Bronchial epithelial cell (primary cell): Measurements from ENCODE around the gene SLC36A4. TPM values are rescaled to one million over a fixed set of nuclear protein-coding genes. Genes with fewer than 3 reads are reported as not detected.

Experiments
- DNase-seq: peaks from one replicate; pipeline ENCODE4 v3.0.0-alpha.2; 2010; ENCODE audit warnings: low read depth
- FAIRE-seq: peaks from 2 replicates; lab custom pipeline; 2011; peaks lifted over from hg19 to GRCh38; lab: Jason Lieb, UNC
- H3K27me3 ChIP-seq: 2 replicates; pipeline ENCODE4 v1.5.1; 2011; ENCODE audit warnings: low read length; ENCODE audit not compliant: control insufficient read depth, insufficient read depth
- H3K36me3 ChIP-seq: 2 replicates; pipeline ENCODE4 v1.5.1; 2011; ENCODE audit warnings: low read length; ENCODE audit not compliant: control insufficient read depth, insufficient read depth
- H3K4me3 ChIP-seq: 2 replicates; pipeline ENCODE4 v1.5.1; 2011; ENCODE audit warnings: mild to moderate bottlenecking, low read depth, low read length, control low read depth
- total RNA-seq: library from RNA; depleted of rRNA; stranded (reverse); fragments of >200 nt; gene quantifications from 2 replicates; pipeline ENCODE4 v1.2.1, GENCODE V29; 2014
- TF ChIP-seq, protein P1 (sequence below): IDR thresholded peaks from 2 replicates; pipeline ENCODE4 v1.5.1; 2011; ENCODE audit warnings: mild to moderate bottlenecking, moderate library complexity, low read length, control low read depth, inconsistent platforms; ENCODE audit not compliant: insufficient read depth, severe bottlenecking

The SLC36A4 gene
- total RNA-seq, 1 donor from 2014 or later: 4.2 TPM

DNA sequence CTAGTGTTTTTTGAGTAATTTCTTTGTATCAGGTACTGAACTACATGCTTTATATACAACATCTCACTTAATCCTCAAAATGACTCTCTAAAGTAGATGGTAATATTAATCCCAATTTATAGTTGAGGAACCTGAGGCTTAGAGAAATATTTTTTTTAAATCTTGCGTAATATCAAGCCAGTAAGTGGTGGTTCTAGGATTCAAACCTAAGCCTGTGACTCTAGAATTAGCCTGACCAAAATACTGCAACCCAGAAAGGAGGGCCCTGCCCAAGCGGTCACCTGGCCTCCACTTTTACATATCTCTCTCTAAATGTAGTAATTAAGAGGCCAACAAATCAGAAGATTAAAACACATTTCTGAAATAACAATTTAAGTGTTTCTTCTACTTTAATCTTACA is 28.6 kb downstream of the SLC36A4 start:
- no peaks in the 10 kb centered on the region for H3K36me3 ChIP-seq
- no peak overlapping the region for H3K4me3 ChIP-seq
- FAIRE-seq (no peak), DNase-seq (no peak)
- H3K27me3 ChIP-seq: no peaks in the 10 kb centered on the region
- TF ChIP-seq, protein P1, sequence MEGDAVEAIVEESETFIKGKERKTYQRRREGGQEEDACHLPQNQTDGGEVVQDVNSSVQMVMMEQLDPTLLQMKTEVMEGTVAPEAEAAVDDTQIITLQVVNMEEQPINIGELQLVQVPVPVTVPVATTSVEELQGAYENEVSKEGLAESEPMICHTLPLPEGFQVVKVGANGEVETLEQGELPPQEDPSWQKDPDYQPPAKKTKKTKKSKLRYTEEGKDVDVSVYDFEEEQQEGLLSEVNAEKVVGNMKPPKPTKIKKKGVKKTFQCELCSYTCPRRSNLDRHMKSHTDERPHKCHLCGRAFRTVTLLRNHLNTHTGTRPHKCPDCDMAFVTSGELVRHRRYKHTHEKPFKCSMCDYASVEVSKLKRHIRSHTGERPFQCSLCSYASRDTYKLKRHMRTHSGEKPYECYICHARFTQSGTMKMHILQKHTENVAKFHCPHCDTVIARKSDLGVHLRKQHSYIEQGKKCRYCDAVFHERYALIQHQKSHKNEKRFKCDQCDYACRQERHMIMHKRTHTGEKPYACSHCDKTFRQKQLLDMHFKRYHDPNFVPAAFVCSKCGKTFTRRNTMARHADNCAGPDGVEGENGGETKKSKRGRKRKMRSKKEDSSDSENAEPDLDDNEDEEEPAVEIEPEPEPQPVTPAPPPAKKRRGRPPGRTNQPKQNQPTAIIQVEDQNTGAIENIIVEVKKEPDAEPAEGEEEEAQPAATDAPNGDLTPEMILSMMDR: no peak

DNA sequence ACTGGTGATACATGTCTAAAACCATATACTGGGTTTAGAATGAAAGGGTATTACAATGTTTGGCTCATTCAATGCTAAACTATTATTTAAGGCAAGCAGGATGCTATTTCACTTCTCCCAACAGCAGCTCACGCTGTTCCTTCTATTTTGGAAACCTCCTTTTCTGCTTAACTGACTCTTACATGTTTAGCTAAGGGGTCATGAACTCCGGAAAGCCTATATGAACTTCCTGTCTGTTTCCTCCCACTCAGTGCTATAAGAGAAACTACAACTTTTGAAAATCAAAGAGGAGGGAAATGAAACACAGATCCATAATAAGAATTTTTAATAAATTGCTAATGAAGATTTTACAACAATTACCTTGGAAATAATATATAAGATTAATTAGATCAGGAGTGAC is 30.9 kb downstream of the SLC36A4 start:
- no peaks in the 10 kb centered on the region for H3K27me3 ChIP-seq
- FAIRE-seq (no peak), DNase-seq (no peak)
- no peaks in the 10 kb centered on the region for H3K36me3 ChIP-seq
- H3K4me3 ChIP-seq: no peak overlapping the region
- TF ChIP-seq, protein P1: no peak

DNA sequence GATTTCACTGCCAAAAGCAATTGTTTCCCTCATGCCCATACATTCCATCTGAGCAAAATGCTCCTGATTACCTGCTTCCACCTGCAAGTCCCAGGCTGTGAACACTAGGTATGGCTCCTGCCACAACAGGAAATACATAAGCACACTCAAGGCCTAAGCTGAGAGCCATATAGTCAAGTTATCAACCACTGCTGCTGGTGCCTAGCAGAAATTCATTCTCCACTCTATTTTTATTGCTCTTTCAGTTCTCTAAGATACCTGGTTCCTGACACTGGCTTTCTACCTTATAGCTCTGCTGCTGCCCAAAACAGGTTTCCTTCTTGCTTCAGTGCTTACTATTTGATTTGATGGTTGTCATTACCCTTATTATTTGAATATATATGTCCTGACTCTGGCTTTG is 31.6 kb downstream of the SLC36A4 start:
- DNase-seq: no peak
- no peak overlapping the region for H3K4me3 ChIP-seq
- FAIRE-seq: no peak
- no peaks in the 10 kb centered on the region for H3K27me3 ChIP-seq
- no peaks in the 10 kb centered on the region for H3K36me3 ChIP-seq
- TF ChIP-seq, protein P1: no peak

DNA sequence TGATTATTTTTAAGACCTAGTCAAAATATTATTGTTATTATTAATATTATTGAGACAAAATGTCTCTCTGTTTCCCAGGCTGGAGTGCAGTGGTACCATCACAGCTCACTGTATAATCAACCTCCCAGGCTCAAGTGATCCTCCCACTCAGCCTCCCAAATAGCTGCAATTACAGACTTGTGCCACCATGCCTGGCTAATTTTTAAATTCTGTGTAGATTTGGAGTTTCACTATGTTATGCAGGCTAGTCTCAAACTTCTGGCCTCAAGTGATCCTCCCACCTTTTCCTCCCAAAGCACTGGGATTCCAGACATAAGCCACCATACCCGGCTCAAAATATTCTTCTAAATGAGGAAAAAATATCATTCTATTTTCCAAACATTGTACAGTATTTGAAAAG is 37.0 kb downstream of the SLC36A4 start:
- no peak for FAIRE-seq
- no peak overlapping the region for H3K4me3 ChIP-seq
- H3K36me3 ChIP-seq: no peaks in the 10 kb centered on the region
- TF ChIP-seq, protein P1: no peak
- H3K27me3 ChIP-seq: no peaks in the 10 kb centered on the region
- DNase-seq: no peak

DNA sequence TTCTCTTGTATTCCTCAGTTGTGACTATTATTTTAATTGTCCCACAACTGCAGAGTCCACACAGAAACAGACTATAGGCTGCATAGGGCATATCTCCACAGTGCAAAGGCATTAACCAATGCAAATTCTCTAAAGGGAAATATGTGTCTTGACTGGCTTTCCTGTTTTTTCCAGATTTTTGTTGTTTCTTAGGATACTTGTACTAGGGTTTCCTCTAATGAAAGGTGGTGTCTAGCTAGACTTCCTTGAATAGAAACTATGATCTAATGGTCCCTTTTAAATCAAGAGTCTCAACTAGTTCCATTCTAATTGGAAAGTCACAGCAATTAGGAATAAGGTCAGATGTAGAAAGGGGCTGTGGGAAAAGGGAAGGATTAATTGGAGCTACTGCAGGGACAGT is 37.6 kb downstream of the SLC36A4 start:
- TF ChIP-seq, protein P1: no peak
- Histone ChIP-seq H3K36me3 (no peaks in the 10 kb centered on the region), H3K27me3 (no peaks in the 10 kb centered on the region), H3K4me3 (no peak overlapping the region)
- FAIRE-seq (no peak), DNase-seq (no peak)

DNA sequence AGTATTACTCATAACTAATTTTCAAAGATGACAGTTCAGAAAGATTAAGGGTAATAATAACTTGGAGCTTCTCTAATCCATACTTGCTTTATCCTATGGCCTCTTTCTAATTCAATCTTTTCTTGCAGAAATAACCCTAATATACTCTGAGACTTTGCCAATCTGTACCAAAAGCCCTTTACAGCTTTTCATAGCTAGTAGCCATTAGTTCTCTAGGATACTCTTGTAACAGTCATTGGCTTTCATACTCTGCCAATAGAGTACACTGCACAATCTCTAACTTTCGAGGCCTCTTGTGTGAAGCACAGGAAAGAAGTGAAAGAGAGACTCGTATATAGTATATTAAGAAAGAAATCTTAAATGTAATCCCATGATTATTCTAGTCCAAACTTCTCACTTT is 38.1 kb downstream of the SLC36A4 start:
- FAIRE-seq: no peak
- Histone ChIP-seq H3K27me3 (no peaks in the 10 kb centered on the region), H3K4me3 (no peak overlapping the region), H3K36me3 (no peaks in the 10 kb centered on the region)
- DNase-seq: no peak
- TF ChIP-seq, protein P1: no peak
